NK-92 treated with Interleukin-12 subunit alpha and Interleukin-12 subunit beta, amount 100 ng/mL, for 24 hours (cell line): ENCODE data around the gene MYRF.

ENCODE experiments used
- DNase-seq: peaks from one replicate; lab custom pipeline; 2025; lab: John Stamatoyannopoulos, UW

MYRF gene

GRCh38 chr11:61795459-61795858 lies 43.0 kb downstream of the MYRF start:
- DNase-seq = no peak

GRCh38 chr11:61795876-61796526 lies 43.6 kb downstream of the MYRF start:
- no peak for DNase-seq

GRCh38 chr11:61797263-61797944 lies 45.0 kb downstream of the MYRF start:
- DNase-seq = no peak

- DNase-seq = no peak
Measured at GRCh38 chr11:61799665-61800284, 47.3 kb downstream of the MYRF start.

GRCh38 chr11:61800331-61801281 lies 48.2 kb downstream of the MYRF start:
- DNase-seq = no peak

GRCh38 chr11:61802605-61803004 lies 50.2 kb downstream of the MYRF start:
- no peak for DNase-seq

GRCh38 chr11:61803889-61804647 lies 51.6 kb downstream of the MYRF start:
- DNase-seq = no peak

- no peak for DNase-seq
Measured at GRCh38 chr11:61805146-61805545, 52.7 kb downstream of the MYRF start.

GRCh38 chr11:61806785-61807184 lies 54.3 kb downstream of the MYRF start:
- DNase-seq = no peak

- no peak for DNase-seq
Measured at GRCh38 chr11:61810671-61811175, 58.3 kb downstream of the MYRF start.

- no peak for DNase-seq
Measured at GRCh38 chr11:61811831-61812230, 59.4 kb downstream of the MYRF start.

- no peak for DNase-seq
Measured at GRCh38 chr11:61812736-61813411, 60.4 kb downstream of the MYRF start.

GRCh38 chr11:61814247-61814957 lies 62.0 kb downstream of the MYRF start:
- DNase-seq = no peak

GRCh38 chr11:61814958-61815789 lies 62.7 kb downstream of the MYRF start:
- no peak for DNase-seq

GRCh38 chr11:61815790-61816735 lies 63.6 kb downstream of the MYRF start:
- no peak for DNase-seq

GRCh38 chr11:61816736-61817455 lies 64.5 kb downstream of the MYRF start, which contains the start of gene FADS1:
TSS of gene FADS1 (minus strand) at chr11:61817003. CDS start at chr11:61816929, 74 bp downstream.
- peak; percentile 58 for DNase-seq
